Stimulated activated CD8-positive, alpha-beta memory T cell treated with anti-CD3 and anti-CD28 coated beads, Interleukin-7, amount 100 ng/mL, for 24 hours (primary cell): ENCODE results near the gene CENPK.
"Not testable (repeated sequence)": the region's sequence is repeated elsewhere in the genome, so short reads cannot be mapped to it uniquely, and the experiment has no call there.

ENCODE experiments used
- DNase-seq: peaks from one replicate; pipeline ENCODE4 v3.0.0-alpha.2; 2020; ENCODE audit warnings: low read depth

The CENPK gene

DNA sequence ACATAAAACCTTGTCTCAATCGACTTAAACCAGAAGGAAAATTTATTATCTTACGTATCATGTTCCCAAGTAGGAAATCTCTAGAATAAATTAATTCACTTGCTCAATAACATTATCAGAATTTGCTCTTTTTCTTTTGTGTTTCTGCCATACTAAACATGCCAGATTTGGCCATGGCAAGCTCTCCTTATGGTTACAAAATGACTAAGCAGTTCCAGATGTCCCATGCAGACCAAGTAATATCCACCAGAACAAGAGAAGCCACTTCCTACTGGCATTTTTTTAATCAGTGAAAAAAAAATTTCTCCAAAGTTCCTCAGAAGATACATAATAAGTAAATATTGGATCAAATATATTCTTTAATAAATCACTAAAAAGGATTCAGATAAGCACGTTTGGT, 56.0 kb downstream of the CENPK start:
- no peak for DNase-seq

DNA sequence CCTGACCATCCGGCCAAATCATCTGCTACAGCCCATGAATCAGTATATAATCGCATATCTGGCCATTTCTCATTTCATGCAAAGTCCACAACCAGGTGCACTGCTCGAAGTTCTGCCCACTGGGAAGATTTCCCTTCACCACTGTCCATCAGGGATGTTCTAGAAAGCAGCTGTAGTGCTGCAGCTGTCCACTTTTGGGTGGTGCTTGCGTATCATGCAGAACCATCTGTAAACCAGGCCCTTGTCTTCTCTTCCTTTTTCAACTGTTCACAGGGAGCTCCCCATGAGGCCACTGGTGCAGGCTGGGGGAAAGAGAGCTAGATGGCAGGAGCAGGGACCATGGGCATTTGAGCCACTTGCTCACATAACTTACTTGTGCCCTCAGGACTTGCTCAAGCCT, 73.8 kb downstream of the CENPK start:
- DNase-seq = no peak

DNA sequence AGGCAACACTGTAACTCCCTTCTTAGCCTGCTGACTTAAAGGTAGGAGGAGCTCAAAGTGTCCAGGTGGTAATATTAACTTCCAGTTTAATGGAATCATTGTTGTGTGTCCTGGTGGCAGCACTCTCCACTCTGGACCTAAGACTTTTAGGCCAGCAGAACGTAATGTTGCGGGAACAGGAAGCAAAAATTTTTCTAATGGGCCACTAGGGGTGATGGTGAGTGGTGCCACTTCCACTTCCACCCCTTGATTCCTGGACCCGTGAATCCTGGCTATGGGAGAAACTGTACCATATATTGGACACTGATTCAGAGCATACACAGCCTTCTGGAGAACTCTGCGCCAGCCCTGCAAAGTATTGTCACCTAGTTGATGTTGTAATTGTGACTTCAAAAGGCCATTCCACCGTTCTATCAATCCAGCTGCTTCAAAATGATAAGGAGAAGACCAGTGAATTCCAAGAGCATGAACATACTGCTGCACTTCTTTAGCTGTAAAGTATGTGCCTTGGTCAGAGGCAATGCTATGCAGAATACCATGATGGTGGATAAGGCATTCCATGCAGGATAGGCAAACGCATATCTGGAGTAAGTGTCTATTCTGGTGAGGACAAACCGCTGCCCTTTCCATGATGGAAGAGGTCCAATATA, 74.8 kb downstream of the CENPK start:
- not testable (repeated sequence) for DNase-seq

DNA sequence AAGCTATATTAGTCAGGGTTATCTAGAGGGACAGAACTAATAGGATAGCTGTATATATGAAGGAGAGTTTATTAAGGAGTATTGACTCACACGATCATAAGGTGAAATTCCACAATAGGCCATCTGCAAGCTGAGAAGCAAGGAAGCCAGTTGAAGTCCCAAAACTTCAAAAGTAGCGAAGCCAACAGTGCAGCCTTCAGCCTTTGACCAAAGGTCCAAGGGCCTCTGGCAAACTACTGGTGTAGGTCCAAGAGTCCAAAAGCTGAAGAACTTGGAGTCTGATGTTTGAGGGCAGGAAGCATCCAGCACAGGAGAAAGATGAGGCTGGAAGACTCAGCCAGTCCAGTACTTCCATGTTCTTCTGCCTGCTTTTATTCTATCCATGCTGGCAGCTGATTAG, 76.2 kb downstream of the CENPK start:
- DNase-seq = not testable (repeated sequence)

DNA sequence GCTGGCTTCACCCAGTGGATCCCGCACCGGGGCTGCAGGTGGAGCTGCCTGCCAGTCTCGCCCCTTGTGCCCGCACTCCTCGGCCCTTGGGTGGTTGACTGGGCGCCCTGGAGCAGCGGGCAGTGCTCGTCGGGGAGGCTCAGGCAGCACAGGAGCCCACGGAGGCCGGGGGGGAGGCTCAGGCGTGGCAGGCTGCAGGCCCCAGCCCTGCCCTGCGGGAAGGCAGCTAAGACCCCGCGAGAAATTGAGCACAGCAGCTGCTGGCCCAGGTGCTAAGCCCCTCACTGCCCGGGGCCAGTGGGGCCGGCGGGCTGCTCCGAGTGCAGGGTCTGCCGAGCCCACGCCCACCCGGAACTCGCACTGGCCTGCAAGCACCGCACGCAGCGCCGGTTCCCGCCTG, 77.6 kb downstream of the CENPK start:
- no peak for DNase-seq

DNA sequence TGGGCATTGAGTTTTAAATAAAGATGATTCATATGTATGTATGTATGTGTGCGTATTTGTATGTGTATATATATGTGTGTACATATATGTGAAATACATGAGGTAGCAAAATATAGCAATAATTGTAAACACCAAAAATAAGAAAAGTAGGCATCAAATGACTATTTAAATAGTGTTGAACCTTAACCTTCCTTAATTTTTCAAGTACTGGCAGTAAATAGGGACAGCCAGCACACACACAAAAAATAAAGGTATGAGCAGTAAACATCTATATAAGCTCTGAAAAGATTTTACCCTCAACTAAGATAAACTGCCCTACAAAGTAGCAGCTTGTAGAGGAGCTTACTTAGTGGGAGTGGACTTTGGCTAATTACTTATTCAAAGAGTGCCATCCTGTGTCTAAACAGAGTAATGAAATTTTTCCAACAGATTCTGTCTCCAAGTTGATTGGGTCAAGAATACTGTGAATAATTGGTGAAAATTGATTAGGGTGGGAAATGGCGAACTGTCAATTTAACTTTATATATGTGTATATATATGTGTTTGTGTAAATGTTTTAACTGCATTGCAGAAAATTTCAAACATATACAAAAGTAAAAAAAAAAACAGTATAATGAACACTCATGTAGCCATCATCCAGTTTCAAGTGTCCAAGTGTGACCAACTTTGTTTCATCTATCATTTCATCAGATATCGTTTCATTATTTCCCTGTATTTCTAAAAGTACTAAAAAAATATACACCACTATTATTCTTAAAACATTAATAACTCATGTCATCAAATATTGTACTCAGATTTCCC, 79.2 kb downstream of the CENPK start:
- DNase-seq = no peak

DNA sequence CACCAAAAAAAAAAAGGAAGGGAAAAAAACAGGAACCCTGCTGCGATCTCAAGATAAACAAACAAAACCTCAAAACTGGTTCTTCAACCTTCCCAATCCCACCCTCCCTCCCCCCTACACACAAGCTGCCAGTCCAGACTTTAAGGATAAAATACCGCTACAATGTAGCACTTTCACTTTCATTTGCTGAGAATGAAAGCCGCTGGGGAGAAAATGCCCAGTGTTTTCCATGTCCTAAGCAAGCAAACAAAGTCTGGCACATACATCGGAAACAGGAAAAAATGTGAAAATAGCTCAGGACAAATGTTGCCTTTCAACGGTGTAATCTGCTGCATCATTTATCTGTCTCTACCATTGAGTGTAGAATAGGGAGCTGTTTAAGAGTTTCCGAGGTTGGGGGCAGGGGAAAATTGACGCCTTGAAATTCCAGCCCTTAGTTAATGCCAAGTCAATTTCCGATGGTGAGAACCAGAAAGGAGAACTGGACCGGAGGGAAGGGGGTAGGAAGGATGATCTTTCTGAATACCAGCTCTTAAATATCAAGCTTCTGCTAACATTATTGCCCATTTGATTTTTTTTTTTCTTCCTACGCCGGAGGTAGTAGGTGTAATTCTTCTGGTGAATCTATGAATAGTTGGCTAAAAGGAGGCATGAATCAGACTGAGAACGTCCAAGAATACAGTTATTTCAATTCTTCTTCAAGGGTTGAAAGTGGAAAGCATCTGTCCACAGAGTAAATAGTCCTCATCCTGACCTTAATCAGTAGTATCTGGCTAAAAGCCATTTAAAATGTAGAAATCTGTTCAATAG, 80.0 kb downstream of the CENPK start:
- no peak for DNase-seq

DNA sequence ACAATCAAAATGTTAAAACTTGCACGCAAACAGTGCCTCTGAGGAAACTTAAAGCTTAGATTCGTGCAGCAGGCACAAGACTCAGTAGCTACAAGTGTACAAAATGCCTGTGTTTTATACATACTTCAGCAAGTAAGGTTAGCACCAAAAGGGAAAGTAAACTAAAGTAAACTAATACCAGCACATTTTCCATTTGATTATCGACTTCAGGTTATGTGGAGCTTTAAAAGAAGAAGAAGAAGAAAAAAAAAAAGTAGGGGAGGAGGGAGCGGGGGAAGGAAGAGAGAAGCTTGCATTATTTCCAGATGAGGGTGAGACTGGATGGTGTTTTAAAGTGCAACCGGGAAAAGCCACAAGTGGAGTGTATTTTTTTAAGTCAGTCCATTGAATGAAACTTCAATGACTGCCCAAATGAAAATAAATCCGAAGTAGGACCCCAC, 80.7 kb downstream of the CENPK start:
- DNase-seq = no peak

DNA sequence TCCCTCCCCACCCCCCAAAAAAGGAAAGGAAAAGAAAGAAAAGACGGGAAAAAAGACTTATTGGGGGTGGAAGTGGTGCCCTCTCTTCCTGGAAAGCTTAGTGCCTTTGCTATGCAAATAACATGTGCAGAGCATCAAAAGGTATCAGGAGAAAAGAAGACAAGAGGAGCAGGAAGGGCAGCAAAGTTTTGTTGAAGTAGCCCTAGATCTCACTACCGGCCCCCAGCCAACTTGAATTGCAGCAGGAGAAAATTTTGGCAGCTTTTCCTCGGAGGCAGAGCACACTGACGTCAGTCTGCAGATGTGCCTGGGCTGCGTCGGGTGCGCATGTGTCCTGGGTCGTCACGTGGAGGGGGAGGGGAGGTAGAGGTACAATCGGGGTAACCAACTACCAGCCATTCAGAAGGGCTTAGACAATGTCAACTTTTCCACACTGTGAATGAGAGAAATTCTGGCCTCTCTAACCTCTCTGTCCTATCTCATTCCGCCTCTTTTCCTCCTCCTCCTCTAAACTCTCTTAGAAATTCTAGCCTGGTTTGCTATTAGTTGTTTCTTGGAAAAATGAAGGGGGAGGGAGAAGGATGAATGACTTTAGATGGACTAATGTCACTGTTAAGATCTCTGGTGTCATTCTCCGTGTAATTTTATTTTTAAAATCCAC, 81.2 kb downstream of the CENPK start, which contains the start of gene ADAMTS6:
ADAMTS6 (minus strand) TSS at position 286 of the 661 bp plus-strand sequence. CDS start 8,247 bp downstream, outside the sequence.
- peak; percentile 59 for DNase-seq

DNA sequence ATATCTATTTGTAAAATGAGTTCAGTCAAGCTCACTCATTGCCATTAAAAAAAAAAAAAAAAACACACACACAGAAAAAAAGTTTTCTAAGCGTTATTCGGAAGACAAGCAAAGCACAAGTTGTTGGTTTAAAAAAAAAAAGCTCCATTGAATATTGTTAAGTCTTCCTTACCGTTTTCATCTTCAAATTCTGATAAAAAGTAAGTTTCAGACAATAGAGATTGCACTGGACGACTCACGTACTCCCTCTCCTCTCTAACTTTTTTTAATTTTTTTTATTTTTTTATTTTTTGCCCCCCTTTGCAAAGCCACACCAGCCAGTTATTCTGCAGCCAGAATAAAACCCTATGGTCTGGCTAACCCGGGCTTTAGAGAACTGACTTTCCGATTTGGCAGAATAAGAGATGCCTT, 81.8 kb downstream of the CENPK start:
- DNase-seq = no peak

DNA sequence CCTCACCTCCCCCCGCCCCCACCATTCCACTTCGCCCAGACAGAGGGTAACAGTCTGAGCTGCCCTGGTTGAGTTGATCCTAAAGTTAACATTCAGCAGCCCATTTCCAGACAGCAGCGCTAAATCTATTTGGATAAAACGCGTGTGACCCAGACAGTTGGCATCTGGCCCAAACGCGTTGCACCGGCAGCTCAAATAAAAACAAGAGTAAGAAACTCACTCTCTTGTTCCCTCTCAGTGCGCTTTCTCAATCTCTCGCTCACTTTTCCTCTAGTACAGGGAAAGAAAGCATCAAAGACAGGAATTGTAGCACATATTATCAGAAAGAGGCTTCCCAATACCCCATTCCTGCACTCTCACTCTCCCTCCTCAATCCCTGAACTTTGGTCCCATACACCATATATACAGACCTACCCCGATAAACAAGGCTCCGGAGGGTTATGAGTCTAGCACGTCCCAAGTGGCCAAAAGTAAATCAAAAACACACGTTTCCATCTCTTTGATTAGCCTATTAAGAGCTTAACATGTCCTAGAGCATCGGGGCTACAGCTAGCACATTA, 82.6 kb downstream of the CENPK start:
- no peak for DNase-seq

DNA sequence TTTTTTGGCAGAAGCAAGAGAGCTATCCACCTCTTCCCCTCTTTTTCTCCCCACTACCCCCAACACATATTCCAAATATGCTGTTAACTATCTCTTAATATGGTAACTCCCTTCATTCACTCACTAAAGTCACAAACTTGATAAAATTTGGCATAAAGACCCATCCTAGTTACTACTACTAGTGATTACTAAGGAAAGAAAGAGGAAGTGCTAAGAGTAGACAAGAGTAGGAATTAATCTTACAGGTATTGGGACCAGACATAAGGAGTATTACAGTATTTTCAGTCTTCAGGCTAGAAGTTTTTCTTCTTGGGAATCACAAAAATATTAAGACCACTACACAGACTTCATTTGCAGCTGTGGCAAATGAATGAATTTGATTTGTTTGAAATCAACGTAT, 83.4 kb downstream of the CENPK start:
- DNase-seq = no peak

DNA sequence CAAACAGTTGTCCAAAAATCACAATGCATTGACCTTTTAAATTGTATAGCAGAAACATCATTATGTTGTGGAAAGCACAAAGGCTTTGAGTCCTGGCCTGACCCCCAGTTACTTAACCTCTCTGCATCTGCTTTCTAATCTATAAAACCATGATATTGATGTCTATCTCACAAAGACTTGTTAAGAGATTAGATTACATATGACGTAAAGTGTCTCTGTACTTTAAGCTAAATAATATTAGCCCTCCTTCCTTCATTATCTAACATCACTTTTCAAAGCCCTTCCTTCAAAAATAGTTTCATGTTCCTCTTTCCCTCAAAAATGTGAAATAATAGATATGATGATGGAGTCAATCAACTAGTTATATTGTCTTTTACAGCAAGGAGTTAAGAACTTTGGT, 84.6 kb downstream of the CENPK start:
- no peak for DNase-seq

DNA sequence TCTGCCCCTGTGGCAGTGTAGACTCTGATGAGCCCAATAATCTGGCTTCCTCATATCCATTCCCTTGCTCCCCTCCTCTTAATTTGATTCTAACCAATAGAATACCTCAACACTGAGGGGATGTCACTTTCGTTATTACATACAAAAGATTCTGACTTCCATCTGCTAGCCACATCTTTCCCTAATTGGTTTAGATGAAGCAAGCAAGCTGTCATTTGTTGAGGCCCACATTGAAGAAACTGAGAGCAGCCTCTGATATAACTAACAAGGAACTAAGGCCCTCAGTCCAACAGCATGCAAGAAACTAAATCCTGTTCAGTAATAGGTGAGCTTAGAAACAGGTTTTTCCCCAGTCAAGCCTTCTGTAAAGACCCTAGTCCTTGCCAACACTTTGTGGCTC, 87.1 kb downstream of the CENPK start:
- DNase-seq = no peak

DNA sequence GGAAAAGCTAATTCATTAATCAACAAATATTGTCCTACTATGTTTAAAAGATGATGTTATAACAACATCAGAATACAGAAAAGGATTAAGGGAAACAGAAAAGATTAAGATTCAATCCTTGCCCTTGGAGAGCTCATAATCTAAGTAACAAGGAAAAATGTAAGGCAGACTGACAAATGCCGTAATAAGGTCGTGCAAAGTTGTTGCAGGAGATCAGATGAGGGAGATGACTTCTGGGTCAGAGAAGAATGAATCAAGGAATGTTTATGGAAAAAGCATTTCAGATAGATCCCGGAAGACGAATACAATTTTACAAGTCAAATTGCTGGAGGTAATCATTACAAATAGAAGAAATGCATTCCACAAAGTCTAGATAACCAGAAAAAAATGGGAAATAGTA, 87.6 kb downstream of the CENPK start:
- no peak for DNase-seq

DNA sequence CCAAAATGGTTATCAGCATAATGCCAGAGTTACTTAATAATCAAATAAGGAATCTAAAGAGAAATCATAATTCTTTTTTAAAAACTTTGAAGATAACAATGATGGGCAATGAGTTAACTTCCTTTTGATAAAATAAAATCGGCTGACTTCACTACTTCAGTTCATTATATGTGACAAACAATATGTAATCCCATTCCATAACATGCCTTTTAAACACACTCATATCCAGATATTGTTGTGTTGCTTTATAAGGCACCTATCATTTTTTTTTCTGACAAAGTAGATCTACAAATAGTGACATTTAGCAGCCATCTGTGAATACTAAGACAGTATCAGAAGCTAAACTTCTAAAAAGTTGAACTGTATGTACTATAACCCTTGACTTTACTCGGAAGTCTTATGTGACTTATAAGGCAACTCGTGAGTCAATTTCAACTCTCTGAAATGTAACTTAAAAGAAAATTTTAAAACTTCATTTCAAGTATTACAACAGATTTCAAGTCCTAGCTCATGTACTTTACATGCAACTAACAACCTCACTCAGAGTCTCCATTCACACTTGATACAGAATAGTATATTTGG, 88.7 kb downstream of the CENPK start:
- no peak for DNase-seq

DNA sequence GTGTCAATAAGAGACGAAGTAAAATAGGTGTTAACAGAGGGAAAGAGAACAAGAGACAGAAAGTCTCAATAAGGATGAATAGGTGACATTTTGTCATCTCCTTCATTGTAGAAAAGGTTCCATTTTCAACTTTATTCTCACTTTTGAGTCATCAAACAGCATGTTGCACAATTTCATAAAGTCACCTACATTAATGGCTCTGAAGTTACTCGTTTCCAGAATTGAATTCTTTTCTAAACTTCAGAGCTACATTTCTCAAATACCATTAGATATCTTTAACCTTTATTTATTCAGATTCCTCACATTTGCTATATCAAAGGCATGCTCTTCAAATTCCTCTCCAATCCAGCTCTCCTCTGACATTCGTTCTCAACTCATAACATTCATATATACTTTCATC, 94.3 kb downstream of the CENPK start:
- no peak for DNase-seq
